RWPE2 (cell line): Measurements from ENCODE around the gene ACACB.

Experiments
- ATAC-seq: fragments of 200-7000 bp; cut with Tn5 transposase; 3 replicates; pipeline ENCODE4 v1.9.1; 2021; ENCODE audit warnings: low read depth
- DNase-seq: peaks from one replicate; pipeline ENCODE4 v3.0.0-alpha.2; 2020; ENCODE audit warnings: low spot score
- H3K27ac ChIP-seq: fragments of 450-650 bp; 2 replicates; pipeline ENCODE4 v1.5.1; 2017; ENCODE audit warnings: mild to moderate bottlenecking; ENCODE audit not compliant: poor library complexity, severe bottlenecking
- H3K27me3 ChIP-seq: fragments of 250-450 bp; sonication (Bioruptor Pico); 2 replicates; pipeline ENCODE4 v1.5.1; 2021; ENCODE audit warnings: mild to moderate bottlenecking, moderate library complexity; ENCODE audit not compliant: insufficient read depth, poor library complexity, severe bottlenecking
- H3K36me3 ChIP-seq: fragments of 250-450 bp; sonication (Bioruptor Pico); 2 replicates; pipeline ENCODE4 v1.5.1; 2020; ENCODE audit warnings: low read depth, mild to moderate bottlenecking, moderate library complexity
- H3K4me1 ChIP-seq: fragments of 250-450 bp; sonication (Bioruptor Pico); 2 replicates; pipeline ENCODE4 v1.5.1; 2021; ENCODE audit warnings: mild to moderate bottlenecking, moderate library complexity; ENCODE audit not compliant: insufficient read depth, poor library complexity, severe bottlenecking
- H3K4me3 ChIP-seq: fragments of 250-450 bp; sonication (Bioruptor Pico); 2 replicates; pipeline ENCODE4 v1.5.1; 2021; ENCODE audit warnings: mild to moderate bottlenecking, moderate library complexity; ENCODE audit not compliant: severe bottlenecking
- H3K9me3 ChIP-seq: fragments of 250-450 bp; sonication (Bioruptor Pico); 2 replicates; pipeline ENCODE4 v1.5.1; 2021; ENCODE audit warnings: mild to moderate bottlenecking, moderate library complexity; ENCODE audit not compliant: severe bottlenecking
- TF ChIP-seq, protein P1 (sequence below): fragments of 450-650 bp; IDR thresholded peaks from one replicate; pipeline ENCODE4 v1.5.1; 2017; ENCODE audit warnings: mild to moderate bottlenecking, moderate library complexity; ENCODE audit not compliant: poor library complexity, severe bottlenecking

ACACB gene

GRCh38 chr12:109115758-109116610, at the start of gene ACACB:
Gene ACACB (plus strand): TSS chr12:109116587. CDS start chr12:109139406, 22,819 bp downstream.
- ATAC-seq: no peak
- no peak within 1 kb of the TSS for H3K27ac ChIP-seq
- TF ChIP-seq, protein P1, sequence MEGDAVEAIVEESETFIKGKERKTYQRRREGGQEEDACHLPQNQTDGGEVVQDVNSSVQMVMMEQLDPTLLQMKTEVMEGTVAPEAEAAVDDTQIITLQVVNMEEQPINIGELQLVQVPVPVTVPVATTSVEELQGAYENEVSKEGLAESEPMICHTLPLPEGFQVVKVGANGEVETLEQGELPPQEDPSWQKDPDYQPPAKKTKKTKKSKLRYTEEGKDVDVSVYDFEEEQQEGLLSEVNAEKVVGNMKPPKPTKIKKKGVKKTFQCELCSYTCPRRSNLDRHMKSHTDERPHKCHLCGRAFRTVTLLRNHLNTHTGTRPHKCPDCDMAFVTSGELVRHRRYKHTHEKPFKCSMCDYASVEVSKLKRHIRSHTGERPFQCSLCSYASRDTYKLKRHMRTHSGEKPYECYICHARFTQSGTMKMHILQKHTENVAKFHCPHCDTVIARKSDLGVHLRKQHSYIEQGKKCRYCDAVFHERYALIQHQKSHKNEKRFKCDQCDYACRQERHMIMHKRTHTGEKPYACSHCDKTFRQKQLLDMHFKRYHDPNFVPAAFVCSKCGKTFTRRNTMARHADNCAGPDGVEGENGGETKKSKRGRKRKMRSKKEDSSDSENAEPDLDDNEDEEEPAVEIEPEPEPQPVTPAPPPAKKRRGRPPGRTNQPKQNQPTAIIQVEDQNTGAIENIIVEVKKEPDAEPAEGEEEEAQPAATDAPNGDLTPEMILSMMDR: no peak
- H3K36me3 ChIP-seq: no peaks in the 10 kb centered on the region
- no peaks in the 10 kb centered on the region for H3K27me3 ChIP-seq
- no peaks in the 10 kb centered on the region for H3K9me3 ChIP-seq
- DNase-seq: no peak
- peaks cover 4% of the 10 kb centered on the region for H3K4me1 ChIP-seq
- H3K4me3 ChIP-seq: no peak within 1 kb of the TSS

GRCh38 chr12:109069307-109070271, 46.8 kb upstream of the ACACB start:
- Histone ChIP-seq H3K27me3 (no peaks in the 10 kb centered on the region), H3K4me3 (no peak overlapping the region), H3K36me3 (peaks cover 29% of the 10 kb centered on the region), H3K4me1 (no peaks in the 10 kb centered on the region), H3K9me3 (no peaks in the 10 kb centered on the region), H3K27ac (no peak overlapping the region)
- no peak for ATAC-seq
- TF ChIP-seq, protein P1: no peak
- no peak for DNase-seq

GRCh38 chr12:109074866-109075265, 41.5 kb upstream of the ACACB start:
- Histone ChIP-seq H3K4me1 (no peaks in the 10 kb centered on the region), H3K27ac (no peak overlapping the region), H3K9me3 (no peaks in the 10 kb centered on the region), H3K27me3 (no peaks in the 10 kb centered on the region), H3K36me3 (peaks cover 26% of the 10 kb centered on the region), H3K4me3 (no peak overlapping the region)
- DNase-seq (no peak), ATAC-seq (no peak)
- TF ChIP-seq, protein P1: no peak

DNA sequence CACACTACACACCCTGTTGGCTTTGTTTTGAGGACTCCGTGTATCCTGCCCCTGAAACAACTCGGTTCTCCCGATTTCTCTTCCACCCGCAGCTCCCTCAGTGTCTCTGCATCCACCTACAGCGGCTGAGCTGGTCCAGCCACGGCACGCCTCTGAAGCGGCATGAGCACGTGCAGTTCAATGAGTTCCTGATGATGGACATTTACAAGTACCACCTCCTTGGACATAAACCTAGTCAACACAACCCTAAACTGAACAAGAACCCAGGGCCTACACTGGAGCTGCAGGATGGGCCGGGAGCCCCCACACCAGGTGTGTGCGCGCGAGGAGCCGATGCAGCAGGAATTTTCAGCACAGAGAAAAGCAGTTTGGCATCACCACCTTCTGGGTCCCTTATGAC, 33.6 kb upstream of the ACACB start:
- no peaks in the 10 kb centered on the region for H3K27me3 ChIP-seq
- H3K36me3 ChIP-seq: peaks cover 35% of the 10 kb centered on the region
- DNase-seq (no peak), ATAC-seq (no peak)
- TF ChIP-seq, protein P1: no peak
- no peaks in the 10 kb centered on the region for H3K4me1 ChIP-seq
- H3K9me3 ChIP-seq: no peaks in the 10 kb centered on the region
- no peak overlapping the region for H3K27ac ChIP-seq
- H3K4me3 ChIP-seq: no peak overlapping the region
